Measurements from ENCODE around the gene RALB.

DNA sequence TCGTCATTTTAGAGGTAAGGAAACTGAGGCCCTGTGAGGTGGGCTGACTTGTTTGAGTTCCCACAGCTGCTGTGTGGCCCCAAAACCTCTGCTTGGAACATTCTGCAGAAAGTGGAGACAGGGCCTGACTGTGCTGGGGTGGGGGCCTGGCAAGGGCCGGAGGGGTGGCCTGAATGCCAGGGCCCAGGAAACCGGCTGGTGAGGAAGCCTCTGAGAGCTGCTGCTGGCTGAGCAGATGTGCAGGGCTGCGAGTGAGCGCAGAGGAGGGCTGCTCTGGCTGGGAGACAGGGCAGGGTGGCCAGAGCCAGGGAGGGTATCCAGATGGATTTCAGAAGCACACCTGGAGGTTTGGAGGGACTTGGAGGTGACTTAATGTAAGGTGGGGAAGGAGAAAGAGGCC is 63.4 kb downstream of the RALB start:
- TF ChIP-seq, protein P1, sequence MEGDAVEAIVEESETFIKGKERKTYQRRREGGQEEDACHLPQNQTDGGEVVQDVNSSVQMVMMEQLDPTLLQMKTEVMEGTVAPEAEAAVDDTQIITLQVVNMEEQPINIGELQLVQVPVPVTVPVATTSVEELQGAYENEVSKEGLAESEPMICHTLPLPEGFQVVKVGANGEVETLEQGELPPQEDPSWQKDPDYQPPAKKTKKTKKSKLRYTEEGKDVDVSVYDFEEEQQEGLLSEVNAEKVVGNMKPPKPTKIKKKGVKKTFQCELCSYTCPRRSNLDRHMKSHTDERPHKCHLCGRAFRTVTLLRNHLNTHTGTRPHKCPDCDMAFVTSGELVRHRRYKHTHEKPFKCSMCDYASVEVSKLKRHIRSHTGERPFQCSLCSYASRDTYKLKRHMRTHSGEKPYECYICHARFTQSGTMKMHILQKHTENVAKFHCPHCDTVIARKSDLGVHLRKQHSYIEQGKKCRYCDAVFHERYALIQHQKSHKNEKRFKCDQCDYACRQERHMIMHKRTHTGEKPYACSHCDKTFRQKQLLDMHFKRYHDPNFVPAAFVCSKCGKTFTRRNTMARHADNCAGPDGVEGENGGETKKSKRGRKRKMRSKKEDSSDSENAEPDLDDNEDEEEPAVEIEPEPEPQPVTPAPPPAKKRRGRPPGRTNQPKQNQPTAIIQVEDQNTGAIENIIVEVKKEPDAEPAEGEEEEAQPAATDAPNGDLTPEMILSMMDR (optimal IDR thresholded peaks at IDR 0.05 in 1 of 3, IDR thresholded peaks at IDR 0.05 in 1 of 3, conservative IDR thresholded peaks at IDR 0.05 in 1 of 3; ENCODE audit: extremely low read depth in 1 of 3, insufficient read depth in 2 of 3, low read length in 3 of 3) = no peak
- no peak for TF ChIP-seq EZH2 (IDR thresholded peaks at IDR 0.05; ENCODE audit: low read length)
